NT2/D1 (cell line): ENCODE measurements around the gene CDKN2A.

Experiments used
- SUZ12 ChIP-seq: IDR thresholded peaks from 2 replicates; pipeline ENCODE4 v1.6.1; 2011; ENCODE audit not compliant: insufficient read length, insufficient read depth; ENCODE audit errors: extremely low read depth
- YY1 ChIP-seq: IDR thresholded peaks from 2 replicates; pipeline ENCODE4 v1.6.1; 2011; ENCODE audit not compliant: insufficient read length, insufficient read depth

GRCh38 chr9:22008384-22008716 lies 14.2 kb upstream of the CDKN2A start:
- TF ChIP-seq YY1 (no peak), SUZ12 (no peak)
